ENCODE measurements around the gene RNASE12. TPM values are rescaled to one million over a fixed set of nuclear protein-coding genes. Genes with fewer than 3 reads are reported as not detected.

The RNASE12 gene
- total and polyA plus RNA-seq, 9 of the 15 experiments (the other 6 are each of a cell fraction or from before 2014, with no cell fraction given): 0.24 TPM; not detected in 8

GRCh38 chr14:20613094-20614037 lies 22.2 kb upstream of the RNASE12 start (continued):
- TF ChIP-seq PHF8 (IDR thresholded peaks at IDR 0.05; ENCODE audit: borderline replicate concordance, low read length) (no peak), HOMEZ (CRISPR knock-in tag; IDR thresholded peaks at IDR 0.05) (no peak), ELF1 (tag; IDR thresholded peaks at IDR 0.05) (no peak), ZBTB7A (IDR thresholded peaks at IDR 0.05; ENCODE audit: borderline replicate concordance, control insufficient read depth, low read depth, low read length) (peak; percentile 45; the same call in 1 of the 2 replicates), HBP1 (CRISPR knock-in tag; IDR thresholded peaks at IDR 0.05) (no peak), RBM22 (IDR thresholded peaks at IDR 0.05; ENCODE audit: low read depth, low read length, poor library complexity, severe bottlenecking) (no peak), ZNF197 (CRISPR knock-in tag; IDR thresholded peaks at IDR 0.05; ENCODE audit: low read depth) (no peak), L3MBTL2 (IDR thresholded peaks at IDR 0.05) (peak; percentile 89), E2F4 (CRISPR knock-in tag; IDR thresholded peaks at IDR 0.05; ENCODE audit: low read depth) (no peak), MAX (CRISPR knock-in tag; IDR thresholded peaks at IDR 0.05) (peak; percentile 74), ZNF583 (CRISPR knock-in tag; IDR thresholded peaks at IDR 0.05) (no peak), PHF21A (IDR thresholded peaks at IDR 0.05; ENCODE audit: borderline replicate concordance, low read depth) (no peak), ETV6 (IDR thresholded peaks at IDR 0.05; ENCODE audit: borderline replicate concordance in 1 of 2, low read depth in 2 of 2, low read length in 1 of 2) (no peak), ETV6 (CRISPR knock-in tag; IDR thresholded peaks at IDR 0.05; ENCODE audit: borderline replicate concordance) (no peak), CC2D1A (IDR thresholded peaks at IDR 0.05) (no peak), FOXM1 (IDR thresholded peaks at IDR 0.05; ENCODE audit: low read depth) (no peak), FOXM1 (CRISPR knock-in tag; IDR thresholded peaks at IDR 0.05; ENCODE audit: low read depth) (no peak), RNF219 (CRISPR knock-in tag; IDR thresholded peaks at IDR 0.05) (no peak), NBN (IDR thresholded peaks at IDR 0.05; ENCODE audit: low read depth) (peak; percentile 77; the same call in 1 of the 2 replicates), TBL1XR1 (IDR thresholded peaks at IDR 0.05; ENCODE audit: low read length in 2 of 2) (peak in 1 of 2 experiments; percentile 54; a peak in 2 of 4 replicates), PTBP1 (IDR thresholded peaks at IDR 0.05; ENCODE audit: low read depth, low read length) (no peak)

Measured in K562 (cell line).